Fibroblast of pulmonary artery (primary cell): ENCODE data around the gene ZNF687.

ENCODE experiments used
- DNase-seq: peaks from one replicate; pipeline ENCODE4 v3.0.0-alpha.2; 2010; ENCODE audit warnings: low read depth
- H3K4me3 ChIP-seq: replicated peaks from 2 replicates; pipeline ENCODE4 v1.5.1; 2011; ENCODE audit warnings: low read depth, mild to moderate bottlenecking, control low read depth, low read length, moderate library complexity
- TF ChIP-seq, protein P1 (sequence below): IDR thresholded peaks from 2 replicates; pipeline ENCODE4 v1.5.1; 2011; ENCODE audit warnings: mild to moderate bottlenecking, control low read depth, low read length, inconsistent platforms; ENCODE audit errors: missing control alignments

The ZNF687 gene

DNA sequence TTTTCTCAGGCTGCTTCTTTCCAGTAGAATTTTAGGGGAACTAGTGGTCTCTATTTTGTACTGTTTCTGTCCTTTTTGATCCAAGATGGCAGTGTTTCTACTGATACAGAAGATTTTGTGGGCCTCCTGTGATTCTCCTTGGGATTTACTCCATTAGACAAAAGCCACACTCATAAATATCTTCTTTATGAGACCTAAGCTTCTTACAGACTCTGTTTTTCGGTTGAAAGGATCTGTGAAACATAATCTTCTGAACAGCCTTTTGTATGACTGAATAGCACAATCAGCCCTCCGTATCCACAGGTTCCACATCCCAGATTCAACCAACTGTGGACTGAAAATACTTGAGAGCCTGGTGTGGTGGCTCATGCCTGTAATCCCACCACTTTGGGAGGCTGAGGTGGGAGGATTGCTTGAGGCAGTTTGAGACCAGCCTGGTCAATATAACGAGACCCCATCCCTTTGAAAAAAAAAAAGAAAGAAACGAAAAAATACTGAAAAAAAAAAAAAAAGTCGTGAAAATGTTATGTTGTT, 38.3 kb upstream of the ZNF687 start:
- TF ChIP-seq, protein P1, sequence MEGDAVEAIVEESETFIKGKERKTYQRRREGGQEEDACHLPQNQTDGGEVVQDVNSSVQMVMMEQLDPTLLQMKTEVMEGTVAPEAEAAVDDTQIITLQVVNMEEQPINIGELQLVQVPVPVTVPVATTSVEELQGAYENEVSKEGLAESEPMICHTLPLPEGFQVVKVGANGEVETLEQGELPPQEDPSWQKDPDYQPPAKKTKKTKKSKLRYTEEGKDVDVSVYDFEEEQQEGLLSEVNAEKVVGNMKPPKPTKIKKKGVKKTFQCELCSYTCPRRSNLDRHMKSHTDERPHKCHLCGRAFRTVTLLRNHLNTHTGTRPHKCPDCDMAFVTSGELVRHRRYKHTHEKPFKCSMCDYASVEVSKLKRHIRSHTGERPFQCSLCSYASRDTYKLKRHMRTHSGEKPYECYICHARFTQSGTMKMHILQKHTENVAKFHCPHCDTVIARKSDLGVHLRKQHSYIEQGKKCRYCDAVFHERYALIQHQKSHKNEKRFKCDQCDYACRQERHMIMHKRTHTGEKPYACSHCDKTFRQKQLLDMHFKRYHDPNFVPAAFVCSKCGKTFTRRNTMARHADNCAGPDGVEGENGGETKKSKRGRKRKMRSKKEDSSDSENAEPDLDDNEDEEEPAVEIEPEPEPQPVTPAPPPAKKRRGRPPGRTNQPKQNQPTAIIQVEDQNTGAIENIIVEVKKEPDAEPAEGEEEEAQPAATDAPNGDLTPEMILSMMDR: no peak
- H3K4me3 ChIP-seq: no peak overlapping the region
- DNase-seq: no peak

DNA sequence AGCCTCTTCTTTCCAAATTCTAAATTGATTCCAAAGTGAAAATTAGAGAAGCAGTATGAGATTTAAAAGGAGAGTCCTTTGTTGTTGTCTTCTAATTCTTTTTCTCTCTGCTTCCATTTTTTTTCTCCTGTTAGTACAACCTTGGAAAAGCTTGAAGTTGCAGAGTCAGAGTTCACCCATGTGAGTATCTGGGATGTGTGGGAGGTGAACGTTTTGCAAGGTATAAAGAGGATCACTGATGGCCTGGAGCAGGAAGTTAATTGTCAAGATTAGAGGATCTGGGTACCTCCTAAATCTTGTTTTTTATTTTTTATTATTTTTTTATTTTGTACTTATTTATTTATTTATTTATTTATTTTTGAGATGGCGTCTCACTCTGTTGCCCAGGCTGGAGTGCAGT, 35.3 kb upstream of the ZNF687 start:
- TF ChIP-seq, protein P1: no peak
- no peak overlapping the region for H3K4me3 ChIP-seq
- DNase-seq: no peak

DNA sequence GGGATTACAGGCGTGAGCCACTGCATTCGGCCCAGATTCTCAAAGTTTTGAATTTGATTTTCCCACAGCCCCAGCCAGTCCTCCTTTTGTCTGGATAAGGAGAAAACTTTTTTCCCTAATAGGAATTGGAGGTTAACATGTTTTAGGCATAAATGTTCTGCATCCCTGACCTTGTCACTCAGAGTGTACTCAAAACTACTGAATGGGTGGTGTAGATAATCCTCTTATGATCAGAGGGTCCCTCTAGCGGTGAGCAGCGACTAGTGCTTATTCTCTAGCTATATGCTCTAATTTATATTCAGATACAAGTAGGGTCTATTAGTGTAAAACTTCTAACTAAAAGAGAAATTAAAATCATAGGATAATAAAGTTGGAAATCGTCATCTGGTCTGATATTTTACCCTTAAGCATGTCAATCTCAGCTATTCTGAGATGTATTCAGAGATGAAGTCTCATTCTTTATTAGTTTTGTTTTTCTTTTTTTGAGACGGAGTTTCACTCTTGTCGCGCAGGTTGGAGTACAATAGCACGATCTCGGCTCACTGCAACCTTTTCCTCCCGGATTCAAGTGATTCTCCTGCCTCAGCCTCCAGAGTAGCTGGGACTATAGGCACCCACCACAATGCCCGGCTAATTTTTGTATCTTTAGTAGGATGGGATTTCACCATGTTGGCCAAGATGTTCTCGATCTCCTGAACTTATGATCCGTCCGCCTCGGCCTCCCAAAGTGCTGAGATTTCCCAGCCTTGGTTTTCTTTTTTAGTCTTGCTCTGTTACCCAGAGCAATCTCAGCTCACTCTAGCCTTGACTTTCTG, 30.2 kb upstream of the ZNF687 start:
- DNase-seq: peak; percentile 86
- TF ChIP-seq, protein P1: peak; percentile 93
- no peak overlapping the region for H3K4me3 ChIP-seq

DNA sequence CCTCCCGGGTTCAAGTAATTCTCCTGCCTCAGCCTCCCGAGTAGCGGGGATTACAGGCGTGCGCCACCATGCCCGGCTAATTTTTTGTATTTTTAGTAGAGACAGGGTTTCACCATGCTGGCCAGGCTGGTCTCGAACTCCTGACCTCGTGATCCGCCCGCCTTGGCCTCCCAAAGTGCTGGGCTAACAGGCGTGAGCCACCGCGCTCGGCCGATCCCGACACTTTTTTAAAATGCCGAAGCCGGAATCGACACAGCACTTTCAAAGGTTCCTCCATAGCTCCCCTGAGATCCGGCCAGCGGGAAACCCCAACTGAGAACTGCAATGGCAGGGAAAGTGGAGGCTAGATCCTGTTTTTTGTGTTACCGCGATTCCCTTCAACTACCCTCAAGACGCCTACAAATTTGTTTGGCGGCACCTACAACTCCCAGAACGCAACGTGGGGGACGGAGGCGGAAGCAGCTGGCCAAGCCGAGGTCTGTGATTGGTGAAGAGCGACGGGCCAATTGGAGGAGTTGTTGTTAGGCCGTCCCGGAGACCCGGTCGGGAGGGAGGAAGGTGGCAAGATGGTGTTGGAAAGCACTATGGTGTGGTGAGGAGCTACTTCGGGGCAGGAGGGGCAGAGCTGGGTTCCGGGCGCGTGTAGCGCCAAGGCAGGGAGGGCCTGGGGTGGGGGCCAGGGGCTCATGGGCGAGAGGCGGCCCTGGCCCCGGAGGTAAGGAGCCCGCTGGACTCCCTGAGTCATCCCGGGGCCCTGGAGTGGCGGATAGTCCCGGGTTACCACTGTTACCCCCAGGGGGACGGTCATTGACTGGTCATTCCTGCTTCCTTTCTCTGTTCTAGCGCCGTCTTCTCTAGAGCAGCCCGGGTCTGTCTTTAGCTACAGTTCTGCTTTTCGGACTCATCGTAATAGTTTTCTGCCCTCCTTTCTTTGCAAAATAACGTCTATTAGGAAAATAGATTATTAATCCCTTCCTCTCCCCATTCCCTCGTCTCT, 27.6 kb upstream of the ZNF687 start, which contains the start of gene PSMD4:
Gene PSMD4, plus strand, starts transcription at position 518 of the 997 bp plus-strand sequence. Its CDS starts 49 bp downstream, at position 567.
- peak; percentile 98 for DNase-seq
- TF ChIP-seq, protein P1: no peak
- H3K4me3 ChIP-seq: peak within 1 kb of the TSS; percentile 79

DNA sequence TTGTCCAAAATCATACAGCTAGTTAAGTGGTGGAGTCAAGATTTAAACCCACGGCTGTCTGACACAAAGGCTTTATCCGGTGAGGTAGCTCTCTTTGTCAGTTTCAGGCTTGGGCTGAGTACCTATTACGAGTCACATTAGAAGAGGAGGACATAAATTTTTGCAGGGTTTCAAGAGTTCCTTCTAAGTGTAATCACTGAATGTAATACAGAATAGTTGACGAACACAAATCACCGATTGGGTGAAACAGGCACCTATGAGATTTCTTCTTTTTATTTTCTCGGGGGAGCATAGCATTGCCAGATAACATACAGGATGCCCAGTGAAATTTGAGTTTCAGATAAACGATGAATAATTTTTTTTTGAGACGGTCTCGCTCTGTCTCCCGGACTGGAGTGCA, 26.7 kb upstream of the ZNF687 start:
- DNase-seq: peak; percentile 13
- H3K4me3 ChIP-seq: peak overlapping the region; percentile 79
- TF ChIP-seq, protein P1: no peak

DNA sequence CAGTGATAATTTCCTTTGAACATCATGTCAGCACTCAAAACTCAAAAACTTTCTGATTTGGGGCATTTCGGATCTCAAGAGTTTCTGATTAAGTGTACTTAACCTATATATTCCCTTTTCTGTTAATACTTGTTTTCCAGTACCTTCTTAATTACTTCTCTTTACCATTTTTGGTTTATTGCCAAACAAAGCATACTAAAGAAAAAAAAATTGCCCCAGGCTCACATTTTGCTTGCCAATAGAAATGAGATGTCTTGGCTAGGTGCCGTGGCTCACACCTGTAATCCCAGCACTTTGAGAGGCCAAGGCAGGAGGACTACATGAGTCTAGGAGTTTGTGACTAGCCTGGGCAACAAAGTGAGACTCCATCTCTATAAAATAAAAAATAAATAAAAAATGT, 22.7 kb upstream of the ZNF687 start:
- no peak overlapping the region for H3K4me3 ChIP-seq
- DNase-seq: no peak
- TF ChIP-seq, protein P1: no peak
